Naive thymus-derived CD4-positive, alpha-beta T cell (primary cell): ENCODE results near the gene PHIP. TPM values are rescaled to one million over a fixed set of nuclear protein-coding genes. Genes with fewer than 3 reads are reported as not detected.

Experiments used
- ATAC-seq: fragments of 150-1000 bp; cut with Tn5 transposase; 2 replicates; pipeline ENCODE4 v1.10.0; 2021; ENCODE audit warnings: mild to moderate bottlenecking, moderate library complexity
- CTCF ChIA-PET: fragments of 350-600 bp; sonication (Branson Sonifier 250); formaldehyde crosslinking; loops from one replicate; lab custom pipeline; 2021; ENCODE audit warnings: antibody characterized with exemption; lab: Charles Lee
- POLR2A ChIA-PET: fragments of 350-600 bp; sonication (Branson Sonifier 250); formaldehyde crosslinking; loops from one replicate; lab custom pipeline; 2021; ENCODE audit warnings: antibody characterized with exemption, inconsistent platforms; lab: Charles Lee
- DNase-seq, 9 donors: peaks; one replicate each; pipeline versions ENCODE4 v3.0.0 to v3.0.0-alpha.2; 2020 to 2022; ENCODE audit warnings: mixed read lengths in 1 of 9
- H3K27ac ChIP-seq: one replicate; pipeline ENCODE4 v1.7.0; 2013; ENCODE audit warnings: mild to moderate bottlenecking, low read depth, low read length, moderate library complexity
- H3K27me3 ChIP-seq, 2 donors: one replicate each; pipeline ENCODE4 v1.7.0; 2013; ENCODE audit warnings: low read length in 2 of 2, mild to moderate bottlenecking in 2 of 2, moderate library complexity in 2 of 2; ENCODE audit not compliant: control insufficient read depth in 2 of 2, insufficient read depth in 2 of 2
- H3K36me3 ChIP-seq, 3 experiments: 1 replicate in 2 of 3; 2 replicates in 1 of 3; pipeline ENCODE4 v1.7.0; 2013; ENCODE audit warnings: low read length in 3 of 3, mild to moderate bottlenecking in 3 of 3, moderate library complexity in 1 of 3; ENCODE audit not compliant: insufficient read depth in 3 of 3, control insufficient read depth in 2 of 3
- H3K4me1 ChIP-seq, 2 donors: one replicate each; pipeline ENCODE4 v1.7.0; 2013; ENCODE audit warnings: low read length in 2 of 2, mild to moderate bottlenecking in 2 of 2, moderate library complexity in 1 of 2; ENCODE audit not compliant: control insufficient read depth in 2 of 2, insufficient read depth in 2 of 2
- H3K4me3 ChIP-seq: 2 replicates; pipeline ENCODE4 v1.7.0; 2013; ENCODE audit warnings: mild to moderate bottlenecking, low read length
- H3K9me3 ChIP-seq, 3 experiments: 1 replicate in 2 of 3; 2 replicates in 1 of 3; pipeline ENCODE4 v1.7.0; 2013; ENCODE audit warnings: low read length in 3 of 3; ENCODE audit not compliant: control insufficient read depth in 2 of 3
- H3K27ac Mint-ChIP-seq, 9 donors: one replicate each; pipeline ENCODE4 v1.8.0; 2020 to 2022; ENCODE audit warnings: mixed read lengths in 9 of 9, mild to moderate bottlenecking in 8 of 9, moderate library complexity in 5 of 9, inconsistent platforms in 2 of 9
- H3K27me3 Mint-ChIP-seq, 5 donors: one replicate each; pipeline ENCODE4 v1.8.0; 2021 to 2022; ENCODE audit warnings: mixed read lengths in 5 of 5, mild to moderate bottlenecking in 1 of 5
- H3K36me3 Mint-ChIP-seq, 5 donors: one replicate each; pipeline ENCODE4 v1.8.0; 2020 to 2022; ENCODE audit warnings: mixed read lengths in 5 of 5, mild to moderate bottlenecking in 3 of 5, inconsistent platforms in 1 of 5
- H3K4me1 Mint-ChIP-seq, 7 donors: one replicate each; pipeline ENCODE4 v1.8.0; 2020 to 2022; ENCODE audit warnings: mixed read lengths in 7 of 7, mild to moderate bottlenecking in 3 of 7, inconsistent platforms in 1 of 7
- H3K4me3 Mint-ChIP-seq, 10 donors: one replicate each; pipeline ENCODE4 v1.8.0; 2020 to 2022; ENCODE audit warnings: mild to moderate bottlenecking in 10 of 10, mixed read lengths in 10 of 10, moderate library complexity in 6 of 10, inconsistent platforms in 2 of 10
- H3K9me3 Mint-ChIP-seq, 11 donors: one replicate each; pipeline ENCODE4 v1.8.0; 2020 to 2022; ENCODE audit warnings: mixed read lengths in 11 of 11, mild to moderate bottlenecking in 4 of 11, inconsistent platforms in 1 of 11, moderate library complexity in 1 of 11
- intact Hi-C, 2 donors: fragments of 100-400 bp; cut with micrococcal nuclease; formaldehyde crosslinking; loops; one replicate each; pipeline ENCODE4 v1.15.1; 2023
- polyA plus RNA-seq, 2 donors: library from polyadenylated mRNA; unstranded; fragments of 300-500 nt; fragmentation: Illumina TruSeq; gene quantifications; one replicate each; pipeline ENCODE4 v1.2.3, GENCODE V29; 2021
- total RNA-seq, 6 experiments: library from RNA in 5 of 6; stranded (reverse) in 5 of 6; gene quantifications; 1 replicate in 5 of 6; 2 replicates in 1 of 6; pipeline ENCODE4 v1.2.3 and lab custom pipeline; 2021 to 2026

The PHIP gene
- total and polyA plus RNA-seq, 7 experiments from 2014 or later = 13.4 to 46.8 (median 41.3) TPM

DNA sequence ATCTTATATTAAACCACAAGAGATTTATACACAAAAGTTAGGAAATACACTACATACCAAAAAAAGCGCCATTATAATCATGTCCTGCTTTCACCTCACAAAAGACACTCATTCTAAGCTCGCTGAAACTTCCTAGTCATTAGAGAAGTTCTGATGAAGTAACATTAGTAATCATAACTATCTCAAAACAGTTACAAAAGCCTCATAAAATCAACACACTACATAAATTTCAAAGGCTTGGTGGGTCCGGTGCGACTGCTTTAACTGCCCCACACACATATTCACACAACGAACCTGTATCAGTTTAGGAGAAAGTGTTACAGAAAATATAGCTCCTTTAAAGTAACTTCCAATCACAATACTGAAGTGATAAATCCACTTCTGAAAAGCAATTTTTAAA is 1.9 kb downstream of the PHIP start:
- Histone ChIP-seq H3K4me3 (peak overlapping the region; percentile 83), H3K36me3 (peaks cover 0 to 12% (median 0%) of the 10 kb centered on the region in 3 experiments), H3K4me1 (peaks cover 27 to 31% of the 10 kb centered on the region in 2 donors), H3K27ac (peak overlapping the region; percentile 98), H3K9me3 (no peaks in the 10 kb centered on the region), H3K27me3 (no peaks in the 10 kb centered on the region)
- CTCF ChIA-PET = interaction anchor here (0.6 kb wide), 1 partner anchor 175 kb away, joined by 3 read pairs; no protein-coding TSS in a partner anchor
- ATAC-seq (no peak), DNase-seq (peak in 3 of 9 donors; percentile 8 to 12 (median 9))
- POLR2A ChIA-PET = interaction anchor here (0.7 to 5.6 kb wide), 7 partner anchors 9 to 1030 kb away, joined by 3 to 44 read pairs (median 10); partner anchors contain the start of gene BCKDHB
- peaks cover 0 to 9% (median 0%) of the 10 kb centered on the region in 11 donors for H3K9me3 Mint-ChIP-seq
- peaks cover 28 to 67% (median 59%) of the 10 kb centered on the region in 7 donors for H3K4me1 Mint-ChIP-seq
- peaks cover 0 to 9% (median 0%) of the 10 kb centered on the region in 5 donors for H3K27me3 Mint-ChIP-seq
- peaks cover 0 to 13% (median 0%) of the 10 kb centered on the region in 5 donors for H3K36me3 Mint-ChIP-seq
- peak overlapping the region; percentile 87 to 97 (median 93) for H3K4me3 Mint-ChIP-seq
- peak overlapping the region; percentile 84 to 96 (median 92) for H3K27ac Mint-ChIP-seq
- intact Hi-C loops = loop anchor here (2.0 to 10.0 kb wide), 6 partner anchors 15 to 1031 kb away; partner anchors contain the start of gene BCKDHB (in 1 of the 2)

GRCh38 chr6:79073888-79074287 is 4.2 kb downstream of the PHIP start:
- peaks cover 0 to 12% (median 0%) of the 10 kb centered on the region in 3 experiments for H3K36me3 ChIP-seq
- no peaks in the 10 kb centered on the region for H3K9me3 ChIP-seq
- ChIA-PET POLR2A (no interaction called here), CTCF (no interaction called here)
- peaks cover 28 to 68% (median 59%) of the 10 kb centered on the region in 7 donors for H3K4me1 Mint-ChIP-seq
- H3K36me3 Mint-ChIP-seq = peaks cover 0 to 16% (median 3%) of the 10 kb centered on the region in 5 donors
- peak overlapping the region in 7 of 10 donors; percentile 28 to 97 (median 46) for H3K4me3 Mint-ChIP-seq
- H3K27me3 ChIP-seq = no peaks in the 10 kb centered on the region
- H3K27me3 Mint-ChIP-seq = no peaks in the 10 kb centered on the region
- intact Hi-C loops = loop anchor here in 1 of 2 donors (10.0 kb wide), 1 partner anchor 701 kb away; no protein-coding TSS in a partner anchor
- DNase-seq (no peak), ATAC-seq (no peak)
- no peak overlapping the region for H3K4me3 ChIP-seq
- H3K27ac ChIP-seq = no peak overlapping the region
- H3K4me1 ChIP-seq = peaks cover 32 to 34% of the 10 kb centered on the region in 2 donors
- peak overlapping the region in 3 of 9 donors; percentile 26 to 80 (median 28) for H3K27ac Mint-ChIP-seq
- peaks cover 0 to 9% (median 0%) of the 10 kb centered on the region in 11 donors for H3K9me3 Mint-ChIP-seq

GRCh38 chr6:79072640-79073181 is 5.3 kb downstream of the PHIP start:
- peak overlapping the region in 3 of 10 donors; percentile 12 to 22 (median 22) for H3K4me3 Mint-ChIP-seq
- peaks cover 32 to 34% of the 10 kb centered on the region in 2 donors for H3K4me1 ChIP-seq
- no peaks in the 10 kb centered on the region for H3K27me3 ChIP-seq
- ChIA-PET CTCF (interaction anchor here (0.5 to 1.1 kb wide), 2 partner anchors 12 to 24 kb away, joined by 3 read pairs; no protein-coding TSS in a partner anchor), POLR2A (interaction anchor here (0.6 kb wide), 1 partner anchor 216 kb away, joined by 3 read pairs; no protein-coding TSS in a partner anchor)
- intact Hi-C loops = loop anchor here in 1 of 2 donors (10.0 kb wide), 1 partner anchor 702 kb away; no protein-coding TSS in a partner anchor
- H3K9me3 ChIP-seq = no peaks in the 10 kb centered on the region
- H3K4me1 Mint-ChIP-seq = peaks cover 32 to 71% (median 56%) of the 10 kb centered on the region in 7 donors
- H3K36me3 ChIP-seq = peaks cover 0 to 3% (median 0%) of the 10 kb centered on the region in 3 experiments
- no peak overlapping the region for H3K27ac ChIP-seq
- H3K36me3 Mint-ChIP-seq = peaks cover 0 to 18% (median 4%) of the 10 kb centered on the region in 5 donors
- no peak for DNase-seq
- no peak for ATAC-seq
- no peak overlapping the region for H3K4me3 ChIP-seq
- peaks cover 0 to 2% (median 0%) of the 10 kb centered on the region in 11 donors for H3K9me3 Mint-ChIP-seq
- H3K27me3 Mint-ChIP-seq = no peaks in the 10 kb centered on the region
- peak overlapping the region in 2 of 9 donors; percentile 7 to 32 for H3K27ac Mint-ChIP-seq

- H3K27ac Mint-ChIP-seq = no peak overlapping the region
- H3K4me3 Mint-ChIP-seq = no peak overlapping the region
- peaks cover 38 to 80% (median 65%) of the 10 kb centered on the region in 7 donors for H3K4me1 Mint-ChIP-seq
- Histone ChIP-seq H3K36me3 (no peaks in the 10 kb centered on the region), H3K4me3 (no peak overlapping the region), H3K27ac (no peak overlapping the region), H3K27me3 (no peaks in the 10 kb centered on the region), H3K9me3 (no peaks in the 10 kb centered on the region), H3K4me1 (peaks cover 32 to 34% of the 10 kb centered on the region in 2 donors)
- DNase-seq (no peak), ATAC-seq (no peak)
- H3K9me3 Mint-ChIP-seq = peaks cover 0 to under 1% (median 0%) of the 10 kb centered on the region in 11 donors
- ChIA-PET POLR2A (interaction anchor here (0.8 kb wide), 1 partner anchor 8 kb away, joined by 3 read pairs; no protein-coding TSS in a partner anchor), CTCF (no interaction called here)
- intact Hi-C loops = loop anchor here in 1 of 2 donors (10.0 kb wide), 1 partner anchor 703 kb away; no protein-coding TSS in a partner anchor
- H3K36me3 Mint-ChIP-seq = peaks cover 0 to 23% (median 10%) of the 10 kb centered on the region in 5 donors
- no peaks in the 10 kb centered on the region for H3K27me3 Mint-ChIP-seq
Observed at GRCh38 chr6:79071547-79071946, 6.5 kb downstream of the PHIP start.

DNA sequence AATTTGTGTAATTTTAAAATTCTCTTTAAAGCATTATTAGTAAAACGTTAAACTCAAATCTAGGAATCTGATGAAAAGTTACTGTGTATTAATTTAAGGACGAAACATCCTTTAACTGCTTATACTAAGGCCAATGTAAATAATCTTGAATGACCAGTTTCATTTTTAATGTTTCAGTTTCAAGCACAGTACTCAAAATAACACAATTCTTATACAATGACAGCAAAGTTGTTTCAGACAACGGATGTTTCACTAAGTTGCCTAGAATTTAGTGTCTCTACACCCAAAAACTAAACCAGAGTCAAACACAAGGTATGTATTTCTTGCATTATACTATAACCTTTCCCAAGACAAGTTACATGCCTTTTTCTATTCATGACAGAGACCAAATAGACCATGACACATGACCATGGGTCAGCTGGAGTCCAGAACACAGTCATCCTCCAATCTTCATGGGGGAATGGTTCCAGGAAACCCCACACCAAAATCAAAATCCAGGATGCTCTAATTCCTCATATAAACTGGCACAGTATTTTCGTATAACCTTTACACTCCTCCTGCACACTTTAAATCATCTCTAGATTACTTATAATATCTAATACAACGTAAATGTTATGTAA is 7.7 kb downstream of the PHIP start:
- Mint-ChIP-seq H3K27ac (no peak overlapping the region), H3K4me3 (peak overlapping the region in 2 of 10 donors; percentile 13 to 20), H3K4me1 (peaks cover 27 to 76% (median 60%) of the 10 kb centered on the region in 7 donors), H3K27me3 (no peaks in the 10 kb centered on the region), H3K9me3 (no peaks in the 10 kb centered on the region), H3K36me3 (peaks cover 0 to 23% (median 10%) of the 10 kb centered on the region in 5 donors)
- no peaks in the 10 kb centered on the region for H3K27me3 ChIP-seq
- no peak overlapping the region for H3K4me3 ChIP-seq
- peaks cover 27% of the 10 kb centered on the region in 2 donors for H3K4me1 ChIP-seq
- CTCF ChIA-PET = no interaction called here
- DNase-seq (no peak), ATAC-seq (no peak)
- H3K9me3 ChIP-seq = no peaks in the 10 kb centered on the region
- intact Hi-C loops = loop anchor here (1.0 to 10.0 kb wide), 2 partner anchors 8 to 704 kb away; partner anchors contain the start of gene PHIP (in 1 of the 2)
- no peaks in the 10 kb centered on the region for H3K36me3 ChIP-seq
- POLR2A ChIA-PET = interaction anchor here (6.8 kb wide), 1 partner anchor 7 kb away, joined by 44 read pairs; the partner anchor contains the start of gene PHIP
- no peak overlapping the region for H3K27ac ChIP-seq

- Mint-ChIP-seq H3K27ac (no peak overlapping the region), H3K4me3 (peak overlapping the region in 1 of 10 donors; percentile 41), H3K27me3 (no peaks in the 10 kb centered on the region), H3K9me3 (no peaks in the 10 kb centered on the region), H3K4me1 (peaks cover 11 to 42% (median 29%) of the 10 kb centered on the region in 7 donors), H3K36me3 (peaks cover 0 to 15% (median 5%) of the 10 kb centered on the region in 5 donors)
- H3K9me3 ChIP-seq = no peaks in the 10 kb centered on the region
- CTCF ChIA-PET = interaction anchor here (0.6 kb wide), 2 partner anchors 9 to 13 kb away, joined by 3 read pairs; no protein-coding TSS in a partner anchor
- H3K36me3 ChIP-seq = no peaks in the 10 kb centered on the region
- peaks cover 7 to 19% of the 10 kb centered on the region in 2 donors for H3K4me1 ChIP-seq
- intact Hi-C loops = no loop called here
- POLR2A ChIA-PET = interaction anchor here (0.6 to 6.8 kb wide), 2 partner anchors 11 to 78 kb away, joined by 3 to 44 read pairs; partner anchors contain the start of gene PHIP
- DNase-seq = no peak
- ATAC-seq = no peak
- no peak overlapping the region for H3K27ac ChIP-seq
- H3K4me3 ChIP-seq = no peak overlapping the region
- H3K27me3 ChIP-seq = no peaks in the 10 kb centered on the region
Observed at GRCh38 chr6:79066828-79067227, 11.2 kb downstream of the PHIP start.
